HG02623 (cell line): ENCODE data around the gene PPM1N.

Experiments
- ATAC-seq: cut with Tn5 transposase; IDR thresholded peaks from one replicate; pipeline ENCODE4 v1.9.1; 2021; ENCODE audit warnings: moderate library complexity; ENCODE audit not compliant: unreplicated experiment

Gene PPM1N

GRCh38 chr19:45528149-45528743 lies 30.0 kb downstream of the PPM1N start:
- no peak for ATAC-seq

DNA sequence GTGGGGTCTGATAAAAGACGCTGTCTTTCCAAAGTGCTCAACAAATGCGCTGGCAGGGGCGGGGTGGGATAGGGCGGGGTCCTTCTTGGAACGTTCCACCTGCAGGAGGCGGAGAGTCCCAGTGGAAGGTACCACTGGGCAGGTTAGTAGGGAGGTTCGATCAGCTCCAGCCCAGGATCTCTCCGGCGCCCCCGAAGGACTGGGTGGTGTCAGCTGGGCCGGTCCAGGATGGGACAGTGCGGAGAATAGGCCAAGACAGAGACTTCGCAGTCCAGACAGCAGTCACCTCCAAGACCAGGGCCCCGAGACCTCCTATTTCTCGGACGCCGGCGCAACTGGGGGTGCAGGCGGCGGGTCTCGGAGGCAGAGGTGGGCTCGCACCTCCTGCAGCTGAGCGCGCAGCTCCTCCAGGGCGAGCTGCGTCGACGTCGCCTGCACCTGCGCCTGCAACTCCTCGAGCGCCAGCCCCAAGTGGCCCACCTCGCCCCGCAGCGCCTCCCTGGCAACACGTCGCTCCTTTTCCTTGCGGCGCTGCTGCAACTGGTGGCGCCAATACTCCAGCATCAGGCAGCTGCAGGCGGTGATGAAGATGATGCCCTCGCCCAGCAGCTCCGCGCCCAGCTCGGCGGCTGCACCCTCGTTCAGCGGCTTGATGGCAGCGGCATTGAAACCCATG lies 30.6 kb downstream of the PPM1N start:
- no peak for ATAC-seq

DNA sequence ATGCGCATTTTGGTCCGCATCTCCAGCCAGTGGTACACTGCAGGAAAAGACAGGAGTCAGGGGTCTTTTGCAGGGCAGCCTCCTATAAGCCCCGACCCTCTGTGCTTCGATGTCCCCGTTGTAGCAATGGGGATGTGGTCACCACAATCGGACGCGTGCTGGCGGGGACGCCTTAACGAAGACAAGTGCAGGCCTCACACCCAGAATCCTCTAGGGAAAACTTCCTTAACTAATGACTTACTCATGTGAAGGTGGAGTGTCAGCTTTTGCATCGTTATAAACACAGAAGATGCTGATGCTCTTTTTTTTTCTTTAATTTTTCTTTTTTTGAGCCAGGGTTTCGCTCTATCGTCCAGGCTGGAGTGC lies 31.2 kb downstream of the PPM1N start:
- ATAC-seq, result no peak

DNA sequence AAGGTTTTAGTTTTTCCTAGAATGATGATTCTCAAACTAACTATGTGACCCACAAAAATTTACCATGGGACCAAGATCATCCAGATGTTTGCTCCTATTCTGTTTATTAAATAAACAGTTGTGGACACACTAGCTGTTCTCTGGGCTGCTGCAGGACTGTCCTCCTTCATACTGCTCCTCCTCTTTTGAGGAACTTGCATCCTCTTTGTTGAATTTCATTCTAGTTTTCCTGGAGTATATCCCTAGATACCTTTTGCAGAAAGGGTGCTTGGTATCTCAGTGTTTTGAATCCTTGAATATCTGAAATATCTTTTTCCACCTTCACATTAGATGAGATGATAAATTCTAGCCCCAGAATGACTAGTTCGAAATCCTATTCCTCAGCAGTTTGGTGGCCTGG lies 33.1 kb downstream of the PPM1N start:
- ATAC-seq, result no peak

DNA sequence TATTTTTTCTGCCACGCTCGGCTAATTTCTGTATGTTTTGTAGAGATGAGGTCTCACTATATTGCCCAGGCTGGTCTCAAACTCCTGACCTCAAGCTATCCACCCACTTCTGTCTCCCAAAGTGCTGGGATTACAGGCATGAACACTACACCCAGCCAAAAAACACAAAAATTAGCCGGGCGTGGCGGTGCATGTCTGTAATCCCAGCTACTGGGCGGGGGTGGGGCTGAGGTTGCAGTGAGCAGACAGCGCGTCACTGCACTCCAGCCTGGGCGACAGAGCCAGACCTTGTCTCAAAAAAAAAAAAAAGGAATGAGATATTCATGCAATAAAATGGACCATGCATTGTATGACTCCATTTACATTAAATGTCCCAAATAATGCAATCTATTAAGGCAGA lies 41.2 kb downstream of the PPM1N start:
- no peak for ATAC-seq

- ATAC-seq, result no peak
Measured at GRCh38 chr19:45542234-45542668, 44.0 kb downstream of the PPM1N start.

- no peak for ATAC-seq
Measured at GRCh38 chr19:45547211-45547770, 49.0 kb downstream of the PPM1N start.

- ATAC-seq, result no peak
Measured at GRCh38 chr19:45547965-45548609, 49.8 kb downstream of the PPM1N start.
